MCF 10A (cell line): ENCODE results near the gene GRIA1. TPM values are rescaled to one million over a fixed set of nuclear protein-coding genes. Genes with fewer than 3 reads are reported as not detected.
"Not testable (repeated sequence)": the region's sequence is repeated elsewhere in the genome, so short reads cannot be mapped to it uniquely, and the experiment has no call there.

Source experiments
- BruUV-seq: library from RNA; stranded (reverse); fragments of 400-500 nt; replicated peaks from 2 replicates; lab custom pipeline; 2021; lab: Mats Ljungman, UMichigan
- CTCF ChIA-PET: fragments of 300-600 bp; sonication (Branson Sonifier 250); formaldehyde crosslinking; extraction: SDS; loops from one replicate; lab custom pipeline; 2021; ENCODE audit warnings: antibody characterized with exemption, inconsistent platforms; lab: Yijun Ruan, JAX
- POLR2A ChIA-PET: fragments of 300-600, 350-650 bp; sonication (Branson Sonifier 250); formaldehyde crosslinking; extraction: SDS; loops from one replicate; lab custom pipeline; 2020; ENCODE audit warnings: antibody characterized with exemption, inconsistent platforms; lab: Yijun Ruan, JAX
- DNase-seq: peaks from one replicate; pipeline ENCODE4 v3.0.0-alpha.2; 2018; ENCODE audit not compliant: unreplicated experiment
- H3K27ac Mint-ChIP-seq: one replicate; pipeline ENCODE4 v1.8.0; 2022; ENCODE audit warnings: mild to moderate bottlenecking, low read depth, mixed read lengths; ENCODE audit not compliant: unreplicated experiment
- H3K27me3 Mint-ChIP-seq: one replicate; pipeline ENCODE4 v1.8.0; 2022; ENCODE audit warnings: mixed read lengths; ENCODE audit not compliant: insufficient read depth, unreplicated experiment
- H3K36me3 Mint-ChIP-seq: one replicate; pipeline ENCODE4 v1.8.0; 2022; ENCODE audit warnings: mild to moderate bottlenecking, moderate library complexity, mixed read lengths; ENCODE audit not compliant: insufficient read depth, unreplicated experiment
- H3K4me1 Mint-ChIP-seq: one replicate; pipeline ENCODE4 v1.8.0; 2022; ENCODE audit warnings: mixed read lengths; ENCODE audit not compliant: insufficient read depth, unreplicated experiment
- H3K4me3 Mint-ChIP-seq: one replicate; pipeline ENCODE4 v1.8.0; 2022; ENCODE audit warnings: mild to moderate bottlenecking, moderate library complexity, mixed read lengths; ENCODE audit not compliant: unreplicated experiment
- H3K9me3 Mint-ChIP-seq: one replicate; pipeline ENCODE4 v1.8.0; 2022; ENCODE audit warnings: mixed read lengths; ENCODE audit not compliant: unreplicated experiment
- CTCF ChIP-seq: fragments of 200-600 bp; IDR thresholded peaks from one replicate; pipeline ENCODE4 v1.8.0; 2022; ENCODE audit warnings: antibody characterized with exemption, mild to moderate bottlenecking; ENCODE audit not compliant: unreplicated experiment
- intact Hi-C: fragments of 100-400 bp; cut with micrococcal nuclease; formaldehyde crosslinking; loops from 2 replicates; pipeline ENCODE4 v1.14.1; 2022
- total RNA-seq: library from RNA; stranded (reverse); gene quantifications from 2 replicates; pipeline ENCODE4 v1.2.3, GENCODE V29; 2022

GRIA1 gene
- total RNA-seq, 1 experiment from 2014 or later: not detected

GRCh38 chr5:153827397-153827796 is 336.9 kb downstream of the GRIA1 start:
- H3K4me1 Mint-ChIP-seq: peaks cover 6% of the 10 kb centered on the region
- peak; percentile 27 for TF ChIP-seq CTCF
- POLR2A ChIA-PET: no interaction called here
- peaks cover 10% of the 10 kb centered on the region for H3K9me3 Mint-ChIP-seq
- H3K4me3 Mint-ChIP-seq: no peak overlapping the region
- no peaks in the 10 kb centered on the region for H3K27me3 Mint-ChIP-seq
- intact Hi-C loops: loop anchor here (5.0 kb wide), 1 partner anchor 140 kb away; no protein-coding TSS in a partner anchor
- peak; percentile 17 for DNase-seq
- no peaks in the 10 kb centered on the region for H3K36me3 Mint-ChIP-seq
- CTCF ChIA-PET: interaction anchor here (0.5 to 1.5 kb wide), 3 partner anchors 137 to 1311 kb away, joined by 3 to 6 read pairs (median 3); no protein-coding TSS in a partner anchor
- H3K27ac Mint-ChIP-seq: no peak overlapping the region
- BruUV-seq: no TSS peak

GRCh38 chr5:153829510-153830065 is 339.1 kb downstream of the GRIA1 start:
- Mint-ChIP-seq H3K4me3 (no peak overlapping the region), H3K36me3 (no peaks in the 10 kb centered on the region), H3K27me3 (no peaks in the 10 kb centered on the region), H3K9me3 (peaks cover 10% of the 10 kb centered on the region), H3K4me1 (peaks cover 6% of the 10 kb centered on the region), H3K27ac (no peak overlapping the region)
- DNase-seq: no peak
- BruUV-seq: no TSS peak
- no peak for TF ChIP-seq CTCF
- intact Hi-C loops: loop anchor here (5.0 kb wide), 1 partner anchor 138 kb away; no protein-coding TSS in a partner anchor
- POLR2A ChIA-PET: interaction anchor here (0.7 kb wide), 1 partner anchor 160 kb away, joined by 3 read pairs; no protein-coding TSS in a partner anchor
- CTCF ChIA-PET: no interaction called here

- no peaks in the 10 kb centered on the region for H3K36me3 Mint-ChIP-seq
- no peak overlapping the region for H3K27ac Mint-ChIP-seq
- H3K27me3 Mint-ChIP-seq: no peaks in the 10 kb centered on the region
- H3K4me3 Mint-ChIP-seq: no peak overlapping the region
- intact Hi-C loops: no loop called here
- TF ChIP-seq CTCF: no peak
- H3K9me3 Mint-ChIP-seq: peaks cover 10% of the 10 kb centered on the region
- BruUV-seq: no TSS peak
- no peaks in the 10 kb centered on the region for H3K4me1 Mint-ChIP-seq
- ChIA-PET CTCF (interaction anchor here (1.0 to 1.2 kb wide), 3 partner anchors 15 to 157 kb away, joined by 3 to 5 read pairs (median 4); no protein-coding TSS in a partner anchor), POLR2A (no interaction called here)
- DNase-seq: peak; percentile 58
Observed at GRCh38 chr5:153831973-153832372, 341.5 kb downstream of the GRIA1 start.

GRCh38 chr5:153835891-153836515 is 345.5 kb downstream of the GRIA1 start:
- H3K36me3 Mint-ChIP-seq: no peaks in the 10 kb centered on the region
- H3K27me3 Mint-ChIP-seq: no peaks in the 10 kb centered on the region
- ChIA-PET POLR2A (no interaction called here), CTCF (interaction anchor here (0.6 kb wide), 1 partner anchor 611 kb away, joined by 4 read pairs; no protein-coding TSS in a partner anchor)
- H3K4me3 Mint-ChIP-seq: no peak overlapping the region
- no peaks in the 10 kb centered on the region for H3K4me1 Mint-ChIP-seq
- no peaks in the 10 kb centered on the region for H3K9me3 Mint-ChIP-seq
- intact Hi-C loops: no loop called here
- no TSS peak for BruUV-seq
- H3K27ac Mint-ChIP-seq: no peak overlapping the region
- TF ChIP-seq CTCF: no peak
- no peak for DNase-seq

- H3K9me3 Mint-ChIP-seq, H3K36me3 Mint-ChIP-seq, intact Hi-C loops, BruUV-seq, H3K27me3 Mint-ChIP-seq, H3K4me3 Mint-ChIP-seq: not testable (repeated sequence)
- Mint-ChIP-seq H3K27ac (peak overlapping the region; percentile 47), H3K4me1 (peaks cover 18% of the 10 kb centered on the region)
- ChIA-PET CTCF (interaction anchor here (0.6 to 1.4 kb wide), 4 partner anchors 12 to 116 kb away, joined by 3 read pairs; no protein-coding TSS in a partner anchor), POLR2A (interaction anchor here (0.6 kb wide), 1 partner anchor 26 kb away, joined by 4 read pairs; no protein-coding TSS in a partner anchor)
- DNase-seq: peak; percentile 21
Observed at GRCh38 chr5:153849303-153850113, 359.0 kb downstream of the GRIA1 start.
